22Rv1 (cell line): ENCODE results near the gene PSMB5.

Source experiments
- CTCF ChIP-seq: fragments of 450-650 bp; IDR thresholded peaks from 2 replicates; pipeline ENCODE4 v1.5.1; 2017; ENCODE audit warnings: mild to moderate bottlenecking
- ZFX ChIP-seq: fragments of 450-650 bp; IDR thresholded peaks from 2 replicates; pipeline ENCODE4 v1.6.1; 2017; ENCODE audit warnings: antibody characterized with exemption, borderline replicate concordance

- TF ChIP-seq CTCF: peak; percentile 84
- no peak for TF ChIP-seq ZFX
Observed at GRCh38 chr14:23056145-23056955, 21.6 kb upstream of the PSMB5 start.
